ENCODE measurements around the gene EBLN1.
A peak's percentile ranks its signal among the peaks of the same experiment; 100 is the strongest.

GRCh38 chr10:22244001-22244400, 26.2 kb upstream of the EBLN1 start:
- TF ChIP-seq CTCF (IDR thresholded peaks at IDR 0.05; ENCODE audit: control extremely low read depth in 1 of 3, insufficient read depth in 1 of 3, low read depth in 1 of 3, low read length in 3 of 3) (peak in 2 of 3 experiments; percentile 30 to 32; a peak in 3 of 4 replicates), RFX5 (IDR thresholded peaks at IDR 0.05; ENCODE audit: borderline replicate concordance, low read depth, low read length) (no peak), SIX5 (IDR thresholded peaks at IDR 0.05; ENCODE audit: low read depth, low read length) (no peak), POLR2AphosphoS5 (IDR thresholded peaks at IDR 0.05; ENCODE audit: low read depth, low read length) (no peak), CHD2 (IDR thresholded peaks at IDR 0.05; ENCODE audit: low read length) (no peak), CEBPB (IDR thresholded peaks at IDR 0.05; ENCODE audit: low read depth, low read length) (no peak), EP300 (IDR thresholded peaks at IDR 0.05; ENCODE audit: borderline replicate concordance in 1 of 2, low read depth in 2 of 2, low read length in 2 of 2) (no peak), CBX8 (IDR thresholded peaks at IDR 0.05; ENCODE audit: borderline replicate concordance, low read depth, low read length) (no peak), ATF3 (IDR thresholded peaks at IDR 0.05; ENCODE audit: insufficient read depth, low read depth, low read length) (no peak), JUN (IDR thresholded peaks at IDR 0.05; ENCODE audit: low read depth, low read length) (no peak), EZH2 (IDR thresholded peaks at IDR 0.05; ENCODE audit: low read depth, low read length, severe bottlenecking) (no peak)

All from H1 (cell line).